UCSD-AML1 (cell line): ENCODE measurements around the gene DEK.
A peak's percentile ranks its signal among the peaks of the same experiment; 100 is the strongest.

Experiments used
- DNase-seq: peaks from one replicate; lab custom pipeline; 2025; ENCODE audit not compliant: unreplicated experiment; lab: John Stamatoyannopoulos, UW

The DEK gene

DNA sequence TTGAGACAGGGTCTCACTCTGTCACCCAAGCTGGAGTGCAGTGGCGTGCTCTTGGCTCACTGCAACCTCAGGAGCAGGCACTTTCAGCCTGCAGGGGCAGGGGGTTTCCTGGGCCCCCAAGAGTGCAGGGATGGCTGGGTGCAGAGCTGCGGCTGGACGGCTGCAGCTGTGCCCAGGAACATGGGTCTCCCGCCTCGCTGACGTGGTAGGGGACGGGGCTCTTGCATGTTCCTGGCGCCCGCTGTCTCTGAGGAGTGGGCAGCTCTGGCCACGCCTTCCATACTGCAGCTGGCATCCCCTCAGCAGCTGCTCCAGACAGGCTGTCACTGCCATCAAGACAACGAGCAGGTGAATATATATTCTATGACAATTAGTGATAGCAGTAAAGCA, 2.2 kb upstream of the DEK start:
- DNase-seq: no peak

DNA sequence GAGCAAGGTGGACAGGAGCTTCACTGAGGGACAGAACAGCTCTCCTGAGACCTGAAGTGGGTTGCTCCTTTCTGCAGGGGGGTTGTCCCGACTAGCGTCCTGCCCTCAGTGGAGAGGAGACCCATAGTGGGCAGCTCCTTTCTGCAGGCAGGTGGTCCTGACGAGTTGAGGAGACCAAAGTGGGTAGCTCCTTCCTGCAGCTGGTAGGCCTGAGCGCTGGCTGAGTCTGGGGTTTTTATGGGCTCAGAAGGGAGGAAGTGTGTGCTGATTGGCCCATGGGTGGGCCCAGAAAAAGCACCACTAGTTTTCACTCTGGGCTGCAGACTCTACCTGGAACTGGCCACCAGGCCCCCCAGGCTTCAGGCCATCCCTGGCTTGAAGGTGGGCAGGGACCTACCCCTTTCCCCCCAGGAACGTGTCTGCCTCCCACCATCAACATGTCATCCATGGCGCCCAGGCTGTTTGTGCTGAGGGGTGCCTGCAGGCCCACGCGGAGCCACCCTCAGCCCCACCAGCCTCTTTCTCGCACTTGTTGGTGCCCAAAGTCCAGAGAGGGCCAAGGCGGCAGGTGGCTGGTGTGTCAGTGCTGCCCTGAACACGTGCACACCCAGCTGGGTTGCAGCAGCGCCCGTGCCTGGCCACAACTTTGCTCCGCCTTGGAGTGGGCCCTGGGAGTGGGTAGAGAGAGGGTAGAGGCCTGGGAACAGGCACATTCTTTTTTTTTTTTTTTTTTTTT, 1.6 kb upstream of the DEK start:
- DNase-seq: no peak

DNA sequence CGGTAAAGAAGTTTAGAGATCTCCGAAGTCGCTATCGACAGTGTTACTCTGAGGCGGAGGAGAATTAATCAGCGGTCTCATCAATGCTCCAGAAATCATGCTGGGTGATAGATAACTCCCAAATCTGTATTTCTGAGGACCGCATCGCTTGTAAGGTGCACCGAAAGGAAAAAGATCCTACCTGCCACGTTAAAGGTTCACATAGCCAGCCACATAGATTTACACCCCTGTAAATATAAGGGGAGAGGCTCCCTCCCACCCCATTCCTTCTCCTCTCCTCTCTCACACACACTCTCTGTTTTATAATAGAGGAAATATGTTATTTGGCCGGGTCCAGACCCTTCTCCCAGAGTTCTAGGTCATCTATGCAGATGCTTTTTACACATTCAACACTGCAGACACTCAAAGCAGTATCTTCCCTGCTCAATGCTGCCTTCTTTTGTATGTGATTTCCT, 620 bp upstream of the DEK start:
- no peak for DNase-seq

DNA sequence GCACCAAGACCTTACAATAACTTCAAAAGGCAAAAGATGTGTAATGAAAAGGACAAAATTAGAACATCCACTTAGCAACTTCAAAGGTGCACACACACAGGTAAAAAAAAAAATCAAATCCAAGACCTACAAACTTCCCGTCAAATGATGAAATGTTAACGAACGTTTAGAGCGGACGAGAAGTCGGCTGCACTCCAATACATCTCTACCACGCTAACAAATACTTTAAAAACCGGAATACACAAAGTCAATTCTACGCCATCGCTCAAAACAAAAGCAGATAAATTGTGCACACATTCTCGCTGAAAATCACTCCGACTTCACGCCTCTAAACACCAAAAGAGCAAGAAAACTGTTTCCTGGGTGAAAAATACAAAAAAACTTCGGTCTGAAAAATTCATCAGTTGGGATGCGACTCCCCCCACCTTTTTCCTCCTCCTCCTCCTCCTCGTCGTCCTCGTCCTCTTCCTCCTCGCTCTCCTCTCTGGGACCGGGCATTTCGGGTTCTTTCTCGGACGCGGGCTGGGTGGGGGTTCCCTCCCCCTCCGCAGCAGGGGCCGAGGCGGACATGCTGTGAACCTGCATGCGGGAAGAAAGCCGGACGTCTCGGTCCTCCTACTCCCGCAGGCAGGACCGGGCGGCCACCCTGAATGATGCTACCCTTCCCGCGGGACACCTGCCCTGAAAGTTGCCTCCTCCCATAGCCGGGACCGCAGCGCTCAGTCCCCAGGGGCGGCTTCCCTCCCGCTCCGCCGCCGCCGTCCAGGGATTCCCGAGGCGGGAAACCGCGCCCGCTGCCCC, 712 bp downstream of the DEK start:
- DNase-seq: peak; percentile 46

DNA sequence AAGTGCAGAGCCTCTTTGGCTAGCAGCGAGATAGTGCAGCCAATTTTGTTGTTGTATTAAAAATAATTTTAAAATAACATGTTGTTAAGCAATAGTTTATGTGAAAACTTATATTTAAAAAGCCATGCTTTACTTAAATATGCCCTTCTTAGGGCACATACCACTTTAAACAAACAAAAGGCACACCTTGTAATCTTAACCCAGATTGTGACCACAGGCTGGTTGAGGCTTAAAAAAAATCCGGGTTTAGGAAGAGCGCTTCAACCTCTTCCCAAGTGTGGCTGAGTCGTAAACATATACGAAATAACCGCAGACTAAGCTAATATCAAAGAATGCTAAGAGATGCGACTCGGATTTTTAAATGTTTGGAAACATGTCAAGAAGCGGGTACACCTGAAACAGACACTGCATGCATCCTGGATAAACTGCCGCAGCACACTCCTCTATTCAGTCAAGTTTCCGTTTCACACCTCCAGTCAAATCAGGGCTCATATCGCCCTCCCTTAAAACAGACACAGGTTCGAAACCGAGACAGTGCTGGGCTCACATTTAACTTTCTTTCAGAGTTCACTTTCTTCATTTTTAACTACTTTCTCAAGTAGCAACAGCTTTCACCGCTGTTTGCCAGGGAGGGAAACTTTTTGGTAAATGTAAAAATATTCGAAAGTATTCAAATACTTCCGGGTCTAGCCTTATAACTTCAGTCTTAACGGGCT, 1.5 kb downstream of the DEK start:
- DNase-seq: no peak

DNA sequence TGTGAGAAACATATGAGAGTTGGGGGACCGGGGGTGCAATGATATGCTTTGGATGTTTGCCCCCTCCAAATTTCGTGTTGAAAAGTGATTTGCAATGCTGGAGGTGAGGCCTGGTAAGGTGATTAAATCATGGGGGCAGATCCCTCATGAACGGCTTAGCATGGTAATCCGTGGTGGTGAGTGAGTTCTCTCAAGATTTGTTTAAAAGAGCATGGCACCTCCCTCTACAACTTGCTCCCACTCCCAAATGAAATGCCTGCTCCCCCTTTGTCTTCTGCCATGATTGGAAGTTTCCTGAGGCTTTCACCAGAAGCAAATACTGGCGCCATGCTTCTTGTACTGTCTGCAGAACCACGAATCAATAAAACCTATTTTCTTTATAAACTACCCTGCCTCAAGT, 2.5 kb downstream of the DEK start:
- DNase-seq: no peak

DNA sequence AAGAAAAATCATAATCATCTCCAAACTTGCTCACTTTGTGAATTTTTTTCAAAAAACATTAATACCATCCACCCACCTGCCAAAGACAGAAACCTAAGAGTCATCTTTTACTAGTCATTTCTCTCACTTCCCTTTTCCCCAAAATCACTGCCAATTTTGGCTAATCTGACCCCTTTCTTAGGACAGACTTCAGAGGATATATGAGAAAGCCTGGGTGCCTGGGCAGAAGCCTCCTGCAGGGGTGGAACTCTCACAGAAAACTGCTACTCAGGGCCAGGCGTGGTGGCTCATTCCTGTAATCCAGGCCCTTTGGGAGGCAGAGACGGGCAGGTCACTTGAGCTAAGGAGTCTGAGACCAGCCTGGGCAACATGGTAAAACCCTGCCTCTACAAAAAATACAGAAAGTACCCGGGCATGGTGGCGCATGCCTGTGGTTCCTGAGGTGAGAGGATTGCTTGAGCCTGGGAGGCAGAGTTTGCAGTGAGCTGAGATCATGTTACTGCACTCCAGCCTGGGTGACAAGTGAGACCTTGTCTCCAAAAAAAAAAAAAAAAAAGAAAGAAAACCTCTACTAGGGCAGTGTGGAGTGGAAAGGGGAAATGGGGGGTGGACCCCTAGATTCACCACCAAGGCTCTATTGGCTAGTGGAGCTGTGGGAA, 3.8 kb downstream of the DEK start:
- no peak for DNase-seq

DNA sequence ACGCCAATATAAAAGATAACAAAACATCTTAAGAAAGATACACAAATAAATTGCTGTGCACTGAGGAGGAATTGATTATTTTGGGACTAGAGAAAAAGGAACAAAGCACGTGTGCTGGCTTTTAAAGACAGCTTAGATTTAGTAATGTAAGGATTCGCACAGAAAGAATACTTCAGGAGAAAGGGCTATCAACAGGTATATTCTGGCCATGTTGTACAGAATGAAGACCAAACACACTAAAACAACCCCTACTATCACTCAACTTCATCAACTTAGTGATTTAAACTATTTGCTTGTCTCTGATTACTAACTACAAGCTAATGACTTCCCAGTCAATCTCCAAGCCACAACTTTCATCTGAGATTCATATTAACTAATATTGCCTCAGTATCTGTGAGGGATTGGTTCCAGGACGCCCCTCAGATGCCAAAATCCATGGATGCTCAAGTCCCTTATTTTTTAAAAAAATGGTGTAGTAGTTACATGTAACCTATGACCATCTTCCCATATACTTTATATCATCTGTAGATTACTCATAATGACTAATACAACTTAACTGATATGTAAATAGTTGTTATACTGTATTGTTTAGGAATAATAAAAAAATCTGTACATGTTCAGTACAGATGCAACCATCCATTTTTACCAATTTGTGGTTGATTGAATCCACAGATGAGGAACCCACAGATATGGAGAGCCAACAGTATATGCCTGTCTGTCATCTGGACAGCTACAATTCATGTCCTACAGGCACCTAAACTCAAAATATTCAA, 4.5 kb downstream of the DEK start:
- no peak for DNase-seq

DNA sequence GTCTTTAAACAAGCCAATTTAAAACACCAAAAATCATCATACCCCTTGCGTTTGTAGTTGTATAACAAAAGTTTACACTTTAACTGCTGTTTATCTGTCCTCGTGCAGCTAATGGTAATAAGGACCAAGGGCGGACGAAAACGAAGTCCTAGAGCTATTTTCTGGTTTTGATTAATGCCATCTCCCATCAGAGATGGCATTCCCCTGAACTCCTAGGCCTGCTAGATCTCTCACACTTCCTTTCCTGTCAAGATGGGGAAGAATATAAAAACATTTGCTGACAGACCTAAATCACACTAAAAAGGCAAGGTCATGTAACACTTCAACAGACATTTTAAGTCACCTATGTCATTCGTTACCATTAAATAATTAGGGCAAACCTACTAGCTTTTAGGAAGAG, 9.5 kb downstream of the DEK start:
- no peak for DNase-seq

DNA sequence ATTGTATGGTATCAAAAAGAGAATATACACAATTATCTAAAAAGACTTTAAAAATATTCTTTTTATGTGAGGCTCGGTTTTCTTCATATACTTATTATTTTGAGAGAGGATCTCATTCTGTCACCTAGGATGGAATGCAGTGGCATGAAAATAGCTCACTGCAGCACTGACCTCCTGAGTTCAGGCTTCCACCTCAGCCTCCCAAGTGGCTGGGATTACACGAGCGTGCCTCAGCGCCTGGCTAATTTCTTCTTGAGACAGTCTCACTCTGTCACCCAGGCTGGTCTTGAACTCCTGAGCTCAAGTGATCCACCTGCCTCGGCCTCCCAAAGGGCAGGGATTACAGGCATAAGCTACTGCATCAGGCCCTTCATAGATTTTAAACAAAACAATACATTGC, 10.7 kb downstream of the DEK start:
- no peak for DNase-seq

DNA sequence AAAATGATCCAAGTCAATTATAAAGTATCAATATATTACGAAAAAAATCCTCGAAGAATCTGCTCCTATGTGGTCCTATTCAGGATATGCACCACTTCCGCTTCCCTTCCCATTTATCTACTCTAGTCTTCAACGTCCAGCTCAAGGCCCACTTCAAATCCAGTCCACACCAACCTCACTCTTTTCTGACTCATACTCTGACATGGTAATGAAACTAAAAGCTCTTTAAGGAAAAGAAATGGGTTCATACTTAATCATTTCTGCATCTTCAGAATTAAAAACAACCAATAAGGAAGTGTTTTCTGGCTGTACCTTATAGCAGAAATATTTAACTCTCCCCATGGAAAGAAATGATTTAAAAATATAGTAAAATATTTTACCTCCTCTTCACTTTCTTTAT, 15.1 kb downstream of the DEK start:
- DNase-seq: no peak

DNA sequence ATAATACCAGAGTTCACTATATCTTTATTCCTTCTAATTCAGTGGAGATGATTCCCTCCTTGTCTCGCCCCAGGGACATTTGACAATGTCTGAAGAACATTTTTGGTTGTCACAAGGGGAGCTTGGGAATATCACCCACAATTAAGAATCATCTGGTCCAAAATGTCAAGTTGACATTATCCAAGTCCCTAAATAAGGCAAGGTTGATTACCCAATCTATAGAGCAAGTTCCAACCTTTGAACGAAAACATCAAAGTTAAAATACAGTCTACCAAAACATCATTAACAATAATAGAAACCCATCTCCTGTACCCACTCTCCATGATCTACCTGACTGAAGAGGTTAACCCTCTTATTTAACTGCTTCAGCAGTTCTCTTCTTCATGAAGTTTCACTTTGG, 15.6 kb downstream of the DEK start:
- no peak for DNase-seq

DNA sequence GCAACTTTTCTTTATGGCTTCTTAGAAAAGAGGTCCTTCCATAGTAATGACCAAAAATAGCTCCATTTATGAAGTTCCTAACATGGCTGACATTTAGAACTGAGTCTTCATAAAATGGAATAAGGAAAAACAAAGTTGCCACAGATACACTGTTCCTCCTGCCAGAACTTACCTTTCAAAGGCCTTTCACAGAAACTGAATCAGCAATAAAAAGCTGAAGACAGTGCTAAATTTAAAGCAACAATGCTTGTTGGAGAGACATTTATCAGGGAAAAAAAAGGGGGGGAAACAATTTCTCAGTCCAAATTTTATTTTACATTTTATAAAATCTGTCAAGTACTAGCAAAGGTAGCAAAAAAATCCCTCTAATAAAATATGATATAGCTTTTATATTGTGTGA, 17.3 kb downstream of the DEK start:
- DNase-seq: no peak

DNA sequence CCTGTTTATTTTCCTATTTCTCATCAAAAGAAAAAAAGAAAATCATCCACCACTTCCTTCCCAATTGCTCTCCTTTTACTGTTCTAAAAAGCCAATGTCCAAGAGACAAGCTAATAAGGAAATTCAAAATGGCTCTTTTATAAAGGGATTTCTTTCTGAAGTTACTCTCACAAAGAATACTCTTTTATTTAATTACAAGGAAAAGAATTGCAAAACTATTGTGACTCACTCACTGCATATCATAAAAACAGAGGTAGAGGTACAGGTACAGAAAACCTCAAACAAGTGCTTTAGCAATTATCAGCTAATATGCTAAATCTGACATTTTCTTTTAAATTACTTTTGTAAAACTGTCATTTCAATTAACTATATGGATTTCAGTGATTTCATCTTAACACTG, 18.1 kb downstream of the DEK start:
- no peak for DNase-seq

DNA sequence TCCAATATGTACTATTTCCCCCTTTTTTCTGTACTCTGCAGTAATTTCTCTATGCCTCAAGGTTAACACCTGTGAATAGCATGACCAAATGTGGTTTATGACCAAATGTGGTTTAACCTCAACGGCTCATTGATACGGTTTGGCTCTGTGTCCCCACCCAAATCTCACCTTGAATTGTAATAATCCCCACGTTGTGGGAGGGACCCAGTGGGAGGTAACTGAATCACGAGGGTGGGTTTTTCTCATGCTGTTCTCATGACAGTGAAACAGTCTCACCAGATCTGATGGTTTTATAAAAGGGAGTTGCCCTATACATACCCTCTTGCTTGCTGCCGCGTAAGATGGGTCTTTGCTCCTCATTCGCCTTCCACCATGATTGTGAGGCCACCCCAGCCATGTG, 18.7 kb downstream of the DEK start:
- no peak for DNase-seq

DNA sequence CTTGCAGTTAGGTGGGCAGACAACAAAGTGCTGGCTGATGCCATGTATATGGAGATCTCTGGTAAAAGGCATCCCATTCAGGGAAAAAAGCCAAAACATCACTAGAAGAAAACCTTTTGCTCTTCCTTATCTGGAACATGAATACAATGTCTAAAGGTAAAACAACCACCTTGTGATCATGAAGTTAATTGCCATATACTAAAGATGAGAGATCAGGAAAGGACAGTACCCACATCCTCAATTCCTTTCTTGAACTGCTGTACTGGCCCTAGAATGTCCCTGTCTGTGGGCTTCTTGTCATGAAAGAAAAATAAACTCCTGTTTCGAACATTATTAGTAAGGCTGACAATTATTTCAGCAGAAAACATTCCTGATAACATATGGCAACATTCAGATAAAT, 19.3 kb downstream of the DEK start:
- DNase-seq: no peak

DNA sequence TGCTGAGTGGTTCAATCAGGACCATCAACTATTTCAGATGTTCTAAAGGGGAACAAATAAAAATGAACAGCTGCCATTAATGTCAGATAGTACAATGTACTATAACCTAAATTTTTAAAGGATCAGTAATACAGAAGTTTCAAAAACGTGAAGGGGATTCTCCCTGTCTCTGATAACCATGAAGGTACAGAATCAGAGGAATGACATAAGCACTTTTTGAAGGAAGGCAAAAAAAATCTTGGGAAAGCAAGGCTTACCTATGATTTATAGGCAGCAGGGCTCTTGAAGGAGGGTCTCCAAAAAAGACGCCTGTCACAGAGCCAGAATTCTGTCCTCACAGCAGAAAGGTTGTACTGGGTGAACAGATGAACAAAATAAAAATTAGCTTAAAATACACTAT, 20.1 kb downstream of the DEK start:
- DNase-seq: no peak

DNA sequence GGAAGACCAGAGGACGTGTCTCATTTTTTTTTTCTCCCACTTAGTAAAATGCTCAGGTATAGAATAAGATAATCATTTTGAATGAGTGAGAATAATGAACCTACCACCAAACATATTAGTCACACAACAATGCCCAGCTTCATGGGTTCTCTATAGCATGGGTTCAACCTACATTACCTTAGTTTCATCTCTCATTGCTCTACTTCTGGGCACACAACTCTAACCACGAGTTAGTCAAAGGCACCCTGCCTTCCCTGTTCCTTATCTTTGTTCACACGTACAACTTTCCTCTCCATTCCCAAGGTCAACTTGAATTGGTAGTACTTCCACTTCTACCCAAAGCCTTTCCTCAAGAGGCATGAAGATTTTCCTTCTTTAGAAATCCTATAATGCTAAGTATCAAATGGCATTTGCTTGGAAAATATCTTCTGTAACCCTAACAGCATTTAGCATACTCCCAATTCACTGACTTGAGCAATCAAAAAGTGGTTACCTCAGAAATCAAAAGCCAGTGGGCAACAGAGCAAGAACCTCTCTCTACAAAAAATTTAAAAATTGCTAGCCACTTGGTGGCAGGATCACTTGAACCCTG, 20.9 kb downstream of the DEK start:
- no peak for DNase-seq

DNA sequence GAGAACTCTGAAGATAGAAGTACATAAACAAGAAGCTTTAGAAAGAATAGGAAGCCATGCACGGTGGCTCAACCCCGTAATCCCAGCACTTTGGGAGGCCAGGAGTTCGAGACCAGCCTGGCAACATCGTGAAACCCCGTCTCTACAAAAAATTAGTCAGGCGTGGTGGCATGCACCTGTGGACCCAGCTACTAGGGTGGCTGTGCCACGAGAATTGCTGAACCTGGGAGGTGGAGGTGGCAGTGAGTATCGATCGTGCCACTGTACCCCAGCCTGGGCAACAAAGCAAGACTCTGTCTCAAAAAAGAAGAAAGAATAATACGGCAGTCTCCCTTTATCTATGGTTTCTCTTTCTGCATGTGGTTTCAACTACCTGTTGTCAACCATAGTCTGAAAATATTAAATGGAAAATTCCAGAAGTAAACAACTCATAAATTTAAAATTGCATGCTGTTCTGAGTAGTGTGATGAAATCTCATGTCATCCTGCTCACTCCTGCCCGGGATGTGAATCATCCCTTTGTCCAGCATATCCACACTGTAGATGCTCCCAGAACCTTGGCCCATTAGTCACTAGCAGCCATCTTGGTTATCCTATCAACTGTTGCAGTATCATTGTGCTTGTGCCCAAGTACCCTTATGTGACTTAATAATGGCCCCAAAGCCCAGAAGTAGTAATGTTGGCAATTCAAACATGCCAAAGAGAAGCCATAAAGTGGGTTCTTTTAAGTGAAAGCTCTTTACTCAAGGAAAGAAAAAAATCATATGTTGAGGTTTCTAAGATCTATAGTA, 22.1 kb downstream of the DEK start:
- no peak for DNase-seq
